Osteocyte (in vitro differentiated cells): Measurements from ENCODE around the gene CD69. TPM values are rescaled to one million over a fixed set of nuclear protein-coding genes. Genes with fewer than 3 reads are reported as not detected.

Experiments used
- DNase-seq: peaks from one replicate; pipeline ENCODE4 v3.0.0; 2021; ENCODE audit warnings: mixed read lengths; ENCODE audit not compliant: unreplicated experiment; ENCODE audit errors: extremely low spot score
- H3K27ac Mint-ChIP-seq: one replicate; pipeline ENCODE4 v1.8.0; 2021; ENCODE audit warnings: mild to moderate bottlenecking, mixed read lengths; ENCODE audit not compliant: unreplicated experiment
- H3K27me3 Mint-ChIP-seq: one replicate; pipeline ENCODE4 v1.8.0; 2021; ENCODE audit warnings: mixed read lengths; ENCODE audit not compliant: unreplicated experiment
- H3K36me3 Mint-ChIP-seq: one replicate; pipeline ENCODE4 v1.8.0; 2021; ENCODE audit warnings: mixed read lengths; ENCODE audit not compliant: unreplicated experiment
- H3K4me1 Mint-ChIP-seq: one replicate; pipeline ENCODE4 v1.8.0; 2021; ENCODE audit warnings: mixed read lengths; ENCODE audit not compliant: unreplicated experiment
- H3K4me3 Mint-ChIP-seq: one replicate; pipeline ENCODE4 v1.8.0; 2021; ENCODE audit warnings: mild to moderate bottlenecking, moderate library complexity, mixed read lengths; ENCODE audit not compliant: unreplicated experiment
- H3K9me3 Mint-ChIP-seq: one replicate; pipeline ENCODE4 v1.8.0; 2021; ENCODE audit warnings: mixed read lengths; ENCODE audit not compliant: unreplicated experiment
- CTCF ChIP-seq: fragments of 200-600 bp; sonication (generic); IDR thresholded peaks from 2 replicates; pipeline ENCODE4 v1.5.0; 2021; ENCODE audit warnings: antibody characterized with exemption, mild to moderate bottlenecking, moderate library complexity
- total RNA-seq: library from RNA; stranded (reverse); gene quantifications from 2 replicates; pipeline ENCODE4 v1.2.1, GENCODE V29; 2021

Gene CD69
- total RNA-seq, 1 donor from 2014 or later: not detected

DNA sequence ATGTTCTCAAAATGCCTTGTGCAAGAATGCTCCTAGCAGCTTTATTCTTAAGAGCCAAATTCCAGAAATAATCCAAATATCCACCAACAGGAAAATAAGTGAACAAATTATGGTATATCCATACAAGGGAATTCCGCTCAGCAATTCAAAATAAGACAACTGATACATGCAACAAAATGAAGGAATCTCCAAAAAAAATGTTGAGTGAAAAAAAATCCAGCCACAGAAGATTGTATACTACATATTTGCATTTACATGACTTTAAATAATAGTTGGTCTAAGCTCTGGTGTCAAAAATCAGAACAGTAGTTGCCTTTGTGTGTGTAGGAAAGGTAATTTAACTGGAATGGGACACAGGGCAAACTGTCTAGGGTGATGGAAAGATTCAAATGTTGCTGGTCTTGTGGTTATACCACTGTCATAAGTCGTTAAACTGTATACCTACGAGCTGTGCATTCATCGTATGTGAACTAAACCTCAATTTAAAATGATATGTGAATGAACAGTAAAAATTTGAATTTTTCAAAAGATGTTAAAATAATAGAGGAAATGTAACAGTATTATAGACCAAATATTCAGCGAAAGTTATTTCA is 3.2 kb downstream of the CD69 start:
- Mint-ChIP-seq H3K4me3 (no peak overlapping the region), H3K27ac (no peak overlapping the region), H3K4me1 (no peaks in the 10 kb centered on the region), H3K9me3 (no peaks in the 10 kb centered on the region), H3K27me3 (peaks cover 24% of the 10 kb centered on the region), H3K36me3 (no peaks in the 10 kb centered on the region)
- no peak for DNase-seq
- no peak for TF ChIP-seq CTCF

GRCh38 chr12:9756706-9757105 is 4.0 kb downstream of the CD69 start:
- Mint-ChIP-seq H3K9me3 (no peaks in the 10 kb centered on the region), H3K27me3 (peaks cover 27% of the 10 kb centered on the region), H3K36me3 (no peaks in the 10 kb centered on the region), H3K27ac (no peak overlapping the region), H3K4me3 (no peak overlapping the region), H3K4me1 (no peaks in the 10 kb centered on the region)
- TF ChIP-seq CTCF: no peak
- DNase-seq: no peak

DNA sequence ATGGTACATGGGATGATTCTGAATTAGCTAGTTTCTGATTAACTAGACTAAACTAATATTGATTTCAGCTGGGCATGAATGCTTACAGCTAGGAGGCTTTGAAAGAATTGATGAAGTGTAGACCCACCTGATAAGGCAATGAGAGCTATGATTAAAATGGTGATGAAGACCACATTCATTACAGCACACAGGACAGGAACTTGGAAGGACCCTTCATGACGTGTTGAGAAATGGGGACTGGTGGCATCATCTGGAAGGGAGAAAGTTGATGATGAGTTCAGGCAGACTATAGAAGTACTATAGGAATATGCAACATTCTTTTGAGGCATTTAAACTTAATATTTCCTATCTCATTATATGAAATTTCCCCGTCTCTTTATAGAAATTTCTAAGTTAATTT is 4.5 kb downstream of the CD69 start:
- Mint-ChIP-seq H3K27me3 (peaks cover 29% of the 10 kb centered on the region), H3K4me1 (no peaks in the 10 kb centered on the region), H3K4me3 (no peak overlapping the region), H3K36me3 (no peaks in the 10 kb centered on the region), H3K27ac (no peak overlapping the region), H3K9me3 (no peaks in the 10 kb centered on the region)
- no peak for TF ChIP-seq CTCF
- no peak for DNase-seq

GRCh38 chr12:9755567-9755966 is 5.1 kb downstream of the CD69 start:
- H3K9me3 Mint-ChIP-seq: no peaks in the 10 kb centered on the region
- TF ChIP-seq CTCF: no peak
- H3K36me3 Mint-ChIP-seq: no peaks in the 10 kb centered on the region
- no peak for DNase-seq
- peaks cover 29% of the 10 kb centered on the region for H3K27me3 Mint-ChIP-seq
- no peaks in the 10 kb centered on the region for H3K4me1 Mint-ChIP-seq
- H3K27ac Mint-ChIP-seq: no peak overlapping the region
- H3K4me3 Mint-ChIP-seq: no peak overlapping the region

DNA sequence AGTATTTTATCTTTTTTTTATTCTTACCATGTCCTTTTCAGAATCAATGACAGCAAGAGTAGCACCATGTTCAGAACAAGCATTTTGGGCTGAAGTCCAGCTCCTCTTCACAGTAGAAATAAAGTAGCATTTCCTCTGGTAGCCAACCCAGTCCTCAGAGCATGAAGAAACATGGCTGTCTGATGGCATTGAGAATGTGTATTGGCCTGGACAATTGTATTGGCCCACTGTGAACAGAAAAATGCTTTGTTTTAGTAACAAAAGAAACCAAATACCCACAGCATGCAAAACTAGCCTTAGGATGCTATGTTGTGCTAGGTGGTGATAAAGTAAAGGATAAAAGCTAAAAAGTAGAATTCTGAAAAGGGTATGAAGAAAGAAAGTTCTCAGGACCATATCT is 5.7 kb downstream of the CD69 start:
- peaks cover 29% of the 10 kb centered on the region for H3K27me3 Mint-ChIP-seq
- no peak for TF ChIP-seq CTCF
- no peaks in the 10 kb centered on the region for H3K4me1 Mint-ChIP-seq
- DNase-seq: no peak
- no peaks in the 10 kb centered on the region for H3K36me3 Mint-ChIP-seq
- H3K9me3 Mint-ChIP-seq: no peaks in the 10 kb centered on the region
- no peak overlapping the region for H3K4me3 Mint-ChIP-seq
- H3K27ac Mint-ChIP-seq: no peak overlapping the region
